SK-N-DZ (cell line): Measurements from ENCODE around the gene SERPINA6.
"Not testable (repeated sequence)": the region's sequence is repeated elsewhere in the genome, so short reads cannot be mapped to it uniquely, and the experiment has no call there.

Source experiments
- DNase-seq: peaks from one replicate; pipeline ENCODE4 v3.0.0-alpha.2; 2015; ENCODE audit warnings: low spot score

The SERPINA6 gene

GRCh38 chr14:94354638-94355185, 31.6 kb upstream of the SERPINA6 start:
- DNase-seq, result no peak

GRCh38 chr14:94354190-94354589, 31.1 kb upstream of the SERPINA6 start:
- not testable (repeated sequence) for DNase-seq

GRCh38 chr14:94349276-94349675, 26.1 kb upstream of the SERPINA6 start:
- no peak for DNase-seq

DNA sequence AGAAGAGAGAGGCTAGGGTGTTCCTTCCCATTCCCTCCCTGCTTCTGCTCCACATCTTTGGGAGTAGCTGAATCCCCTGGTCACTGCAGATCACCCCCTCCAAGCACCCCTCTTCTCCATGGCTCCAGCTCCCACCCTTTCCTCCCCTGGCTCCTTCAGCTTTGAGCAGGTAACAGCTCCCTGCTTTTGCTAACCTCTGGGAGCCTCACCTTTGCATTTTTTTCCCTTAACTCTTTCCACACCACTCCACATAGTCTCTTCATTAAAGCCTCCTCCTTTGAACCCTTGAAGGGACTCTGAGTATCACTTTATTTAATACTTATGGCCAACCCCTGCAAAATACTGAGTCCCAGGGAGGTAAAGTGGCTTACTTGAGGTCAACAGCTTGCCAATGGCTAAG, 25.7 kb upstream of the SERPINA6 start:
- DNase-seq, result no peak

DNA sequence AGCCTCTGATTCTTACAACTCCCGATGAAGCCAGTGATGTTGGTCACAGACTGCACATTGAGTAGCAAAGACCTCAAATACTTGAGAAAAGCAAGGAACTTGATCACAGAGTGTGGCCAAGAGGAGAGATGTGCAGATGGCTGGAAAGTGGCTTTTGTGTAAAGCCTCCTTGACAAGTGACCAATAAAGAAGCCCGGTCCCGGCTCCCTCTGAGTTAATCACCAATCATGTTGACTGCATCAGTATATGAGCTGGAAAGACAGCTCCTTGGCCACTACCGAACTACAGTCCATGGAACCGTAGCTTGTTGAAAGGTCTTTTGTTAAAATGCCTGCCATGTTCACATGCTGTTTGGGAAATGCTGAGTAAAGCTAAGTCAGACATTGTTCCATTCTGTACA, 23.7 kb upstream of the SERPINA6 start:
- no peak for DNase-seq

DNA sequence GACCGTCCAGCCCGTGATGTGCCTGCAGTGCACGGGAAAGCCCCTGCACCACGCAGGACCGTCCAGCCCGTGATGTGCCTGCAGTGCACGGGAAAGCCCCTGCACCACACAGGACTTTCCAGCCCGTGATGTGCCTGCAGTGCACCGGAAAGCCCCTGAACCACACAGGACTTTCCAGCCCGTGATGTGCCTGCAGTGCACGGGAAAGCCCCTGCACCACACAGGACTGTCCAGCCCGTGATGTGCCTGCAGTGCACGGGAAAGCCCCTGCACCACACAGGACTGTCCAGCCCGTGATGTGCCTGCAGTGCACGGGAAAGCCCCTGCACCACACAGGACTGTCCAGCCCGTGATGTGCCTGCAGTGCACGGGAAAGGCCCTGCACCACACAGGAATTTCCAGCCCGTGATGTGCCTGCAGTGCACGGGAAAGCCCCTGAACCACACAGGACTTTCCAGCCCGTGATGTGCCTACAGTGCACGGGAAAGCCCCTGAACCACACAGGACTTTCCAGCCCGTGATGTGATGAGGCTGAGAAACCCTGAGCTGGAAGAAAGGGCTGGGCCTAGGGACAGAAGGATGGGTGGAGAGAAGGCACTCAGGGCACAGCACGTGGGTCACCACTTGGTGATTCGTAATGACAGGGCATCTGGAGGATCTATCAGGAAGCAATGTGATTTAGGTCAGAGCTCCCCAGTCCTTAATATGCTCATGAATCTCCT, 23.1 kb upstream of the SERPINA6 start:
- DNase-seq, result not testable (repeated sequence)

GRCh38 chr14:94345344-94346064, 22.4 kb upstream of the SERPINA6 start:
- no peak for DNase-seq

GRCh38 chr14:94344389-94344788, 21.3 kb upstream of the SERPINA6 start:
- DNase-seq, result no peak

- no peak for DNase-seq
Measured at GRCh38 chr14:94343238-94344005, 20.3 kb upstream of the SERPINA6 start.

DNA sequence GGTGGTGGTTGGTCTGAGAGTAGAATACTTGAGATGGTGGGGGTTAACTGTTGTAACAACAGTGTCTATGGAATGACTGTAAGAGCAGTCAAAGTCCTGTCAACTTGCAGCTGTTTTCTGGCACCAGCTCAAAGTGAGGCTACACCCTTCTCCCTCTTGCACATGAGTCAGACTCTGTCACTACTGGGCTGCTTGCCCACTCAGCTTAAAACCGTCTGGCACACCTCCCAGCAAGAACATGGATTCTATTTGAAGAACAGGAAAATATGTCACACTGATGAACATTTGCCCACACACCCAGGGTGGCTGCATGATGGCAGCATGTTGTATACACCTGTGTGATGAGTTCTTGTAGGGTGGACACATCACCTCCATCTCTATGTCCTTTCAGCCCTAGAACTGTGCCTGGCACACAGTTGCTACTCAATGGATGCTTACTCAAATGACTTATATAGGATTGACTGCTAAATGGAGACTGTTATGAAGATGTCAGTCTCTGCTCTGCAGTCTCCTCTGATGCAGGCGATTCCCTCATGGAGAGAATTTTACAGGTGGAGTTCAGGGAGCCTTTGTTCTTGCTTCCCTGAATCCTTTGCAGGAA, 19.3 kb upstream of the SERPINA6 start:
- DNase-seq, result no peak

- DNase-seq, result no peak
Measured at GRCh38 chr14:94341656-94342333, 18.7 kb upstream of the SERPINA6 start.

GRCh38 chr14:94340533-94340932, 17.4 kb upstream of the SERPINA6 start:
- no peak for DNase-seq

GRCh38 chr14:94338023-94338422, 14.9 kb upstream of the SERPINA6 start:
- no peak for DNase-seq

DNA sequence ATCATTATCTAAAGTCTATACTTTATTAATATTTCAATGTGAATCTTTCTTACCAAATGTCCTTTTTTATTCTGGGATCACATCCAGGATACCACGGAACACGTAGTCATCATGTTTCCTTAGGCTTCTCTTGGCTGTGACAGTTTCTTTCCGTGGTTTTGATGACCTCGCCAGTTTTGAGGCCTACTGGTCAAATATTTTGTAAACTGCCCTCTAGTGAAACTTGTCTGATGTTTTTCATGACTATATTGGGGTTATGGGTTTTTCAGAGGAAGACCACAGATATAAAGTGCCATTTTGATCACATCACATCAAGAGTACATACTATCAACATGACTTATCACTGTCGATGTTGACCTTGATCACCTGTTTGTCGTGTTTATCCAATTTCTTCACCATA, 14.1 kb upstream of the SERPINA6 start:
- no peak for DNase-seq

DNA sequence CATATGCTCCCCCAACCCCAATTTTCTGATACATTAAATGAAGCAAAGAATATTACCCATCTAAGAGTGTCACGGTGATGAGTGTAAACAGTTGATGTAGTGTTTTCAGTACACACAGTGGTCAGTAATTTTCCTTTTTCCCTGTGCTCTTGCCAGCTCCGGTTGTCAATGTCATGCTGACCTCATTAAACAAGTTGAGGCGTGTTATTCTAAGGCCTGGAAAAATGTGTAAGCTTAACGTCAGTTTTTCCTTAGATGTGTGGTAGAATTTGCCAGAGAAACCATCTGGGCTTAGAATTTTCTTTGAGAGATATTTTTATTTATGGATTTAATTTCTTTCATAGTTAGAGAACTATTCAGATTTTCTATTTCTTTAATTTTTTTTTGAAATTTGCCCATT, 11.7 kb upstream of the SERPINA6 start:
- no peak for DNase-seq

- no peak for DNase-seq
Measured at GRCh38 chr14:94332587-94332986, 9.5 kb upstream of the SERPINA6 start.

- DNase-seq, result no peak
Measured at GRCh38 chr14:94332063-94332583, 9.0 kb upstream of the SERPINA6 start.

GRCh38 chr14:94331462-94331861, 8.3 kb upstream of the SERPINA6 start:
- DNase-seq, result no peak

DNA sequence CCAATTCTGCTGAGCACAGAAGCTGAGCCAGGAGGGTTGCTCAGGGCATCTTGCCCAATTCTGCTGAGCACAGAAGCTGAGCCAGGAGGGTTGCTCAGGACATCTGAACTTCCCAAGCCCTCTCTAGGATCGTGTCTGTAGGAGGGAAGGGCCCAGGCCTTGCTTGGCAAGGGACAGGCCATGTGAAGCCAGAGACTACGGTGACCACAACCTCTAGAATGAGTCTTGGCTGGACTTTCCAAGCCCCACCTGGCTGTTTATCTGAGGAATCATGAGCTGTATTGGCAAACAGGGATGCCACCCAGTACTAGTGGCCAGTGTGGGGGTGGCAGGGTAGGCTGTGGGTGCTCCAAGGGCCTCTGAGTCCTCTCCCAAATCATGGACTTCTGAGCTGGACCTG, 7.7 kb upstream of the SERPINA6 start:
- DNase-seq, result no peak

DNA sequence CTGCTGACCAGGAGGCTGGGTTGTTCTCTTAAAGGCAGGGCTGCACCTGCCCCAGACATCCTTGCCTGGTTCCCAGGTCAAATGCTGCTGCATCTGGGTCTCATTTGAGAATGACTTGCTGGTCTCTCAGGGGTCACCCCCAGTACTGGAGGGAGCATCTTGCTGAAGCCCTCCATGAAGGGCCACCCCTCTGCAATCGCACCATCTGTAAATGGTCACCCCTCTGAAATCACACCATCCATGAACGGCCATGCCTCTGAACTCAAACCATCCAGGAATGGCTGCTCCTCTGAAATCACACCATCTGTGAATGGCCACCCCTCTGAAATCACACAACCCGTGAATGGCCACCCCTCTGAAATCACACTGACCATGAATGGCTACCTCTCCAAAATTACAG, 7.3 kb upstream of the SERPINA6 start:
- DNase-seq, result no peak

GRCh38 chr14:94329857-94330256, 6.7 kb upstream of the SERPINA6 start:
- DNase-seq, result no peak
